ENCODE data around the gene EDRF1.

- TF ChIP-seq CTCF (IDR thresholded peaks at IDR 0.05) = no peak
- no peak for TF ChIP-seq POLR2A (IDR thresholded peaks at IDR 0.05; ENCODE audit: low read length)
- TF ChIP-seq CBX2 (IDR thresholded peaks at IDR 0.05; ENCODE audit: borderline replicate concordance, low read depth) = no peak
- TF ChIP-seq MAFK (IDR thresholded peaks at IDR 0.05; ENCODE audit: partially characterized antibody) = no peak
- TF ChIP-seq RNF2 (IDR thresholded peaks at IDR 0.05; ENCODE audit: borderline replicate concordance, low read depth) = no peak
- TF ChIP-seq JUNB (IDR thresholded peaks at IDR 0.05) = no peak
- TF ChIP-seq RCOR1 (IDR thresholded peaks at IDR 0.05; ENCODE audit: low read depth, low read length) = no peak
- TF ChIP-seq CHD4 (IDR thresholded peaks at IDR 0.05; ENCODE audit: borderline replicate concordance) = no peak
- TF ChIP-seq CHD2 (IDR thresholded peaks at IDR 0.05; ENCODE audit: low read length, partially characterized antibody) = no peak
- TF ChIP-seq RARB (CRISPR knock-in tag; IDR thresholded peaks at IDR 0.05) = no peak
- TF ChIP-seq ESRRA (IDR thresholded peaks at IDR 0.05; ENCODE audit: borderline replicate concordance, low read length) = no peak
- no peak for TF ChIP-seq REST (IDR thresholded peaks at IDR 0.05)
- no peak for TF ChIP-seq CEBPB (IDR thresholded peaks at IDR 0.05)
- no peak for TF ChIP-seq PHF8 (IDR thresholded peaks at IDR 0.05; ENCODE audit: borderline replicate concordance, low read depth)
Observed at GRCh38 chr10:125734823-125735222, 15.3 kb downstream of the EDRF1 start.

Measured in A549 (cell line).